ENCODE data around the gene RAMP1. TPM values are rescaled to one million over a fixed set of nuclear protein-coding genes. Genes with fewer than 3 reads are reported as not detected.

The RAMP1 gene
- total and polyA plus RNA-seq, 2 of the 4 experiments (the other 2 are of a cell fraction): 15.8 to 77.1 TPM

DNA sequence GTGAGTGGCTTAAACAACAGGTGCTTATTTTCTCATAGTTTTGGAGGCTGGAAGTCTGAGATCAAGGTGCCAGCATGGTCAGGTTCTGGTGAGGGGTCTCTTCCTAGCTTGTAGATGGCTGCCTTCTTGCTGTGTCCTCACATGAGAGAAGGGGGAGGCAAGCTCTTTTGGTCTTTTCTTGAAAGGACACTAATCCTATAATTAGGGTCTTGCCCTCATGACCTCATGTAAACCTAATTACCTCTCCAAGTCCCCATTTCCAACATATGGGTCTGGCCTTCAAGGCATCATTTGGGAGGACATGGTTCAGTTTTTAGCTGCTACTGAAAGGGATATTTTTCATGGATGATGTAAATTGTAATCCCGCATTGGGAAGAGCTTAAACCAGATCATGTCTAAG lies 42.9 kb upstream of the RAMP1 start:
- no peak overlapping the region for H4K8ac ChIP-seq (ENCODE audit: low read depth in 2 of 2, low read length in 2 of 2)
- TF ChIP-seq, protein P1, sequence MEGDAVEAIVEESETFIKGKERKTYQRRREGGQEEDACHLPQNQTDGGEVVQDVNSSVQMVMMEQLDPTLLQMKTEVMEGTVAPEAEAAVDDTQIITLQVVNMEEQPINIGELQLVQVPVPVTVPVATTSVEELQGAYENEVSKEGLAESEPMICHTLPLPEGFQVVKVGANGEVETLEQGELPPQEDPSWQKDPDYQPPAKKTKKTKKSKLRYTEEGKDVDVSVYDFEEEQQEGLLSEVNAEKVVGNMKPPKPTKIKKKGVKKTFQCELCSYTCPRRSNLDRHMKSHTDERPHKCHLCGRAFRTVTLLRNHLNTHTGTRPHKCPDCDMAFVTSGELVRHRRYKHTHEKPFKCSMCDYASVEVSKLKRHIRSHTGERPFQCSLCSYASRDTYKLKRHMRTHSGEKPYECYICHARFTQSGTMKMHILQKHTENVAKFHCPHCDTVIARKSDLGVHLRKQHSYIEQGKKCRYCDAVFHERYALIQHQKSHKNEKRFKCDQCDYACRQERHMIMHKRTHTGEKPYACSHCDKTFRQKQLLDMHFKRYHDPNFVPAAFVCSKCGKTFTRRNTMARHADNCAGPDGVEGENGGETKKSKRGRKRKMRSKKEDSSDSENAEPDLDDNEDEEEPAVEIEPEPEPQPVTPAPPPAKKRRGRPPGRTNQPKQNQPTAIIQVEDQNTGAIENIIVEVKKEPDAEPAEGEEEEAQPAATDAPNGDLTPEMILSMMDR (conservative IDR thresholded peaks at IDR 0.05; ENCODE audit: low read depth, low read length): no peak
- TF ChIP-seq FOS (IDR thresholded peaks at IDR 0.05; ENCODE audit: low read depth, low read length) (no peak), MAFK (IDR thresholded peaks at IDR 0.05; ENCODE audit: low read depth, low read length) (no peak), SMC3 (IDR thresholded peaks at IDR 0.05; ENCODE audit: low read depth, low read length) (no peak), POLR2A (IDR thresholded peaks at IDR 0.05; ENCODE audit: low read depth, low read length) (no peak), MXI1 (IDR thresholded peaks at IDR 0.05; ENCODE audit: borderline replicate concordance, low read depth, low read length) (no peak), RCOR1 (IDR thresholded peaks at IDR 0.05; ENCODE audit: insufficient replicate concordance, low read length) (no peak), CEBPB (IDR thresholded peaks at IDR 0.05; ENCODE audit: low read depth, low read length) (no peak), CHD1 (IDR thresholded peaks at IDR 0.05; ENCODE audit: low read depth, low read length) (no peak), NFE2L2 (IDR thresholded peaks at IDR 0.05; ENCODE audit: low read depth, low read length) (no peak), BHLHE40 (IDR thresholded peaks at IDR 0.05; ENCODE audit: low read depth, low read length) (no peak), RAD21 (IDR thresholded peaks at IDR 0.05; ENCODE audit: low read length) (no peak), RFX5 (IDR thresholded peaks at IDR 0.05; ENCODE audit: low read depth, low read length) (no peak)
- TF ChIP-seq, protein P2, sequence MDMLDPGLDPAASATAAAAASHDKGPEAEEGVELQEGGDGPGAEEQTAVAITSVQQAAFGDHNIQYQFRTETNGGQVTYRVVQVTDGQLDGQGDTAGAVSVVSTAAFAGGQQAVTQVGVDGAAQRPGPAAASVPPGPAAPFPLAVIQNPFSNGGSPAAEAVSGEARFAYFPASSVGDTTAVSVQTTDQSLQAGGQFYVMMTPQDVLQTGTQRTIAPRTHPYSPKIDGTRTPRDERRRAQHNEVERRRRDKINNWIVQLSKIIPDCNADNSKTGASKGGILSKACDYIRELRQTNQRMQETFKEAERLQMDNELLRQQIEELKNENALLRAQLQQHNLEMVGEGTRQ (IDR thresholded peaks at IDR 0.05; ENCODE audit: low read depth, low read length): no peak
- TF ChIP-seq, protein P3, sequence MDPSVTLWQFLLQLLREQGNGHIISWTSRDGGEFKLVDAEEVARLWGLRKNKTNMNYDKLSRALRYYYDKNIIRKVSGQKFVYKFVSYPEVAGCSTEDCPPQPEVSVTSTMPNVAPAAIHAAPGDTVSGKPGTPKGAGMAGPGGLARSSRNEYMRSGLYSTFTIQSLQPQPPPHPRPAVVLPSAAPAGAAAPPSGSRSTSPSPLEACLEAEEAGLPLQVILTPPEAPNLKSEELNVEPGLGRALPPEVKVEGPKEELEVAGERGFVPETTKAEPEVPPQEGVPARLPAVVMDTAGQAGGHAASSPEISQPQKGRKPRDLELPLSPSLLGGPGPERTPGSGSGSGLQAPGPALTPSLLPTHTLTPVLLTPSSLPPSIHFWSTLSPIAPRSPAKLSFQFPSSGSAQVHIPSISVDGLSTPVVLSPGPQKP (IDR thresholded peaks at IDR 0.05; ENCODE audit: borderline replicate concordance, low read depth, low read length): no peak
- H3K9ac ChIP-seq (ENCODE audit: low read depth, low read length): no peak overlapping the region
- intact Hi-C loops (cut with micrococcal nuclease): no loop called here
- H3K14ac ChIP-seq (replicated peaks; ENCODE audit: low read depth, low read length): no peak overlapping the region
- no peak overlapping the region for H2BK20ac ChIP-seq (ENCODE audit: low read depth, low read length)
- H2BK15ac ChIP-seq (ENCODE audit: low read depth, low read length): no peak overlapping the region
- H2BK5ac ChIP-seq (ENCODE audit: low read depth, low read length, poor library complexity, severe bottlenecking): no peak overlapping the region
- H2AK5ac ChIP-seq (ENCODE audit: low read depth, low read length): no peak overlapping the region
- WGBS, 2 experiments (ENCODE audit: extremely low coverage in 2 of 2, insufficient read length in 1 of 2): no CpG with 5 or more reads among the region's 1 CpG
- no peaks in the 10 kb centered on the region for H3K9me1 ChIP-seq (ENCODE audit: insufficient read depth, low read length)
- ATAC-seq (ENCODE audit: low read depth): no peak
- no peak overlapping the region for H4K5ac ChIP-seq (ENCODE audit: low read depth, low read length)
- no peaks in the 10 kb centered on the region for H4K20me1 ChIP-seq (ENCODE audit: insufficient read depth, low read length)
- no peak overlapping the region for H2BK120ac ChIP-seq (ENCODE audit: low read depth, low read length)
- H3K9me3 ChIP-seq (ENCODE audit: control insufficient read depth, insufficient read depth, low read length): no peaks in the 10 kb centered on the region
- no peak overlapping the region for H4K91ac ChIP-seq (ENCODE audit: insufficient read depth, low read depth, low read length)
- H3K4ac ChIP-seq (ENCODE audit: low read depth, low read length): no peak overlapping the region
- dilution Hi-C loops (cut with HindIII; ENCODE audit: low sequenced_read_pairs, unreplicated experiment): no loop called here
- ChIA-PET POLR2A (ENCODE audit: unreplicated experiment) (no interaction called here), CTCF (no interaction called here)
- no peak for DNase-seq
- no peak overlapping the region for H3K56ac ChIP-seq (ENCODE audit: extremely low read depth, insufficient read depth, low read length)
- peaks cover 13% of the 10 kb centered on the region for H3K27me3 ChIP-seq (ENCODE audit: control insufficient read depth, insufficient read depth, low read length)
- no peak overlapping the region for H3K18ac ChIP-seq (ENCODE audit: low read depth, low read length)
- no TSS peak for BruUV-seq (replicated peaks)
- in situ Hi-C loops (cut with MboI; ENCODE audit: low sequenced_read_pairs): no loop called here
- no peak overlapping the region for H3K23ac ChIP-seq (ENCODE audit: low read depth, low read length)
- no peak overlapping the region for H3K4me3 ChIP-seq (ENCODE audit: insufficient read depth, low read depth, low read length)
- no peaks in the 10 kb centered on the region for H3K4me1 ChIP-seq (ENCODE audit: control insufficient read depth, insufficient read depth, low read length)
- H3K79me1 ChIP-seq (ENCODE audit: low read depth in 1 of 2, low read length in 2 of 2): no peaks in the 10 kb centered on the region
- H3K4me2 ChIP-seq (ENCODE audit: low read depth, low read length): no peak overlapping the region
- H3K36me3 ChIP-seq (ENCODE audit: control insufficient read depth, insufficient read depth, low read length): no peaks in the 10 kb centered on the region
- no peak overlapping the region for H3K27ac ChIP-seq (ENCODE audit: insufficient read depth, low read length)
- no peak overlapping the region for H2AK9ac ChIP-seq (replicated peaks; ENCODE audit: low read depth, low read length, poor library complexity)
- no peak overlapping the region for H2AFZ ChIP-seq (replicated peaks; ENCODE audit: low read length, poor library complexity)
